ENCODE results near the gene LRRC47.
"Not testable (repeated sequence)": the region's sequence is repeated elsewhere in the genome, so short reads cannot be mapped to it uniquely, and the experiment has no call there.

Gene LRRC47

GRCh38 chr1:3814771-3815561 is 18.7 kb upstream of the LRRC47 start:
- no peak for DNase-seq

- no peak for DNase-seq
Observed at GRCh38 chr1:3814065-3814464, 17.8 kb upstream of the LRRC47 start.

- no peak for DNase-seq
Observed at GRCh38 chr1:3811595-3811911, 15.3 kb upstream of the LRRC47 start.

DNA sequence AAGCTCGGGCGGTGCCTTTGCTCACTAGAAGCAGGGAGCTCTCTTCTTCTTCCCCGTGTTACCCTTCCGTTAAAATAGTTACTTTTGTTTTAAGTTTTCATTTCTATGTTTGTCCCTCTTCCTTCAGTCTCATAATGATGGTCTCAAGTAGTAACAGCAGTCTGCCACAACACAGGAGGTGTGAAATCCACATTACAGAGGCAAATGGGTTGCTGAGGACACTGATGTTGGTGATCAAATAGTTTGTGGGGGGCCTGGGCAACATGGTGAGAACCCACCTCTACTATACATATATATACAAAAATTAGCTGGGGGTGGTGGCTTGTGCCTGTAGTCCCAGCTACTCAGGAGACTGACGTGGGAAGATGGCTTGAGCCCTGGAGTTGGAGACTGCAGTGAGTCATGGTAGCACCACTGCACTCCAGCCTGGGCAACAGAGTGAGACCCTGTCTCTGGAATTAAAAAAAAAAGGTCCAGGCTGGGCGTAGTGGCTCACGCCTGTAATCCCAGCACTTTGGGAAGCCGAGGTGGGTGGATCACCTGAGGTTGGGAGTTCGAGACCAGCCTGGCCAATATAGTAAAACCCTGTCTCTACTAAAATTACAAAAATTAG is 14.0 kb upstream of the LRRC47 start:
- not testable (repeated sequence) for DNase-seq

GRCh38 chr1:3809680-3810079 is 13.4 kb upstream of the LRRC47 start:
- no peak for DNase-seq

GRCh38 chr1:3807769-3808168 is 11.5 kb upstream of the LRRC47 start:
- DNase-seq: no peak

DNA sequence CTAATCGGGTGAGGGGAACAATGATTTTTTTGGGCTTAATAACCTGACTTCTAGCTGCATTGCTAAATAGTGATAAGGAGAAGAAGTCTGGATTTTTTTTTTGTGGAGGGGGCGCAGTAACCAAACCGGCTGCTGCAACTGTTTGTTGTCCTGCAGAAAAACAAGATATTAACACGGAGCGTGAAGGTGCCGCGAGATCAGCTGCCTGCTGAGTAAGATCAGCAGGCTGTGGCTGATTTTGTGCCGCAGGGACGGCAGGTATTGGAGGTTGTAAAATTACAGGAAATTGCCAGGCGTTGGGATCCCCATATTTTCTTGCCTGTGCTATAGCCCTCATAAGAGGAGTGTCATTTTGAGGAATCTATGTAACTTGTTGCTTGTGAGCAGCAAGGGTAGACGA is 8.7 kb upstream of the LRRC47 start:
- no peak for DNase-seq

DNA sequence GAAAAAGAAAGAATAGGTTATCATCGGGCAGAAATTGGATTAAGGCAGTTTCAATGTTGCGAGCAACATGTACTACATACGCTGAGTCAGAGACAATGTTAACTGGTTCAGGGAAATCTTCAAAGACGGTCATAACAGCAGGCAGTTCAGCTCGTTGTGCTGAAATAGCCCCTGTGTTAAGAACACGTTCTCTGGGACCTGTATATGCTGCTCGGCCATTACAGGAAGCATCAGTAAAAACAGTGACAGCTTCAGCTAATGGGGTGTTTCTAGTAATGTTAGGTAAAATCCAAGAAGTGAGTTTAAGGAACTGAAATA is 8.3 kb upstream of the LRRC47 start:
- not testable (repeated sequence) for DNase-seq

DNA sequence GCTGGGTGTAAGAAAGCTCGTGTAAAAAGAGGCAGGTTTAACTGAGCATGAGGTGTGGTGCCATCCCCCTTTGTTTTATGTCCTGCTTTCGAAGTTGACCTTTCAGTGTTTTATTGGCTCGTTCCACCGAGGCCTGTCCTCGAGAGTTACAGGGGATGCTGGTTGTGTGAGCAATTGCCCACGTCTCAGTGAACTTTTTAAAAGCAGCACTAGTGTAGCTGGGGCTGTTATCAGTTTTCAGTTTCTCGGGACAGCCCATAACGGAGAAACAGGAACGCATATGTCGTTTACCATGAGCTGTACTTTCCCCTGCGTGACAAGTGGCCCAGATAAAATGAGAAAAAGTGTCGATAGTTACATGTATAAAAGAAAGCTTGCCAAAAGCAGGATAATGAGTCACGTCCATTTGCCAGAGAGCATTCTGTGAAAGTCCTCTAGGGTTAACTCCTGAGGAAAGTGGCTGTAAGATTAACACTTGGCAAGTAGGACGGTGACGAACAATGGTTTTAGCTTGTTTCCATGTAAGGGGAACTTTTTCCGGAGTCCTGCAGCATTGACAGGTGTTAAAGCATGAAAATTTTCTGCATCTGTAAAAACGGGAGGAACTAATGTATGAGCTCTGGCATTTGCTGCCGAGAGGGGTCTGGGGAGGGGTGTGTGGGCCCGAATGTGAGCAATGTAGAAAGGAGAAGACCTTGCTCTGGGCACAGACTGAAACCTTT is 7.8 kb upstream of the LRRC47 start:
- DNase-seq: no peak

- not testable (repeated sequence) for DNase-seq
Observed at GRCh38 chr1:3800795-3801194, 4.5 kb upstream of the LRRC47 start.

GRCh38 chr1:3799976-3800685 is 3.8 kb upstream of the LRRC47 start:
- DNase-seq: no peak

DNA sequence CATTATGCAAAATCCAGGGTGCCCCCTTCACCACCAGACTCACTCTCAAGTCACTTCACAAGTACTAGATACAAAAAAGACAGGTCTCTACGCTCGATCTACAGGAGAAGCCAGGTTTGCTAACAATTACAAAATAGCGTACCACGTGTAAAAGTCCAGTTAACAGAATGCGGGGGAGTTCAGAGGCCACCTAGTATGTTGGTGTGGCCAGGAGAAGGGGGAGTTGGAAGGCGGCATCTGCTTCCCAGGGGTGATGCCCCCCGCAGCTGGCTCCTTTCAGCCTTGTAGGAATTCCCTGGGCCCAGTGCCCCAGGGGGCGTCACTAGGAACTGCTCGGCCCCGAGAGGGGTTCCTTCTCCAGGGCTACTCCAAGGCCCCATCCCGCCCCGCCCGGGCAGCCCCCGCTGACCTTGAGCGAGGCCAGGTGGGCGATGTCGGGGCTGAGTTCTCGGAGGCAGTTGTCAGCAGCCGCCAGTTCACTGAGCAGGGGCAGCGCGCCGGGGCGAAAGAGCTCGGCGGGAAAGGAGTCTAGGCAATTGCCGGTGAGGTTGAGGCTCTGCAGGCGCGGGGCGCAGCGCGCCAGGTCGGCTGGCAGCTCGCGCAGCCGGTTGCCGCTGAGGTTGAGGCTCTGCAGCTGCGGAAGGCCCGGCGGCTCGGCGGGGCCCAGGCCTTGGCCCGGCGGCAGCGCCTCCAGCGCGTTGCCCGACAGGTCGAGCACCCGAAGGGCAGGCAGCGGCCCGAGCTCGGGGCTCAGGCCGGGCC is 664 bp downstream of the LRRC47 start:
- no peak for DNase-seq

- no peak for DNase-seq
Observed at GRCh38 chr1:3790952-3791351, 5.3 kb downstream of the LRRC47 start.

GRCh38 chr1:3790500-3790923 is 5.8 kb downstream of the LRRC47 start:
- DNase-seq: no peak

DNA sequence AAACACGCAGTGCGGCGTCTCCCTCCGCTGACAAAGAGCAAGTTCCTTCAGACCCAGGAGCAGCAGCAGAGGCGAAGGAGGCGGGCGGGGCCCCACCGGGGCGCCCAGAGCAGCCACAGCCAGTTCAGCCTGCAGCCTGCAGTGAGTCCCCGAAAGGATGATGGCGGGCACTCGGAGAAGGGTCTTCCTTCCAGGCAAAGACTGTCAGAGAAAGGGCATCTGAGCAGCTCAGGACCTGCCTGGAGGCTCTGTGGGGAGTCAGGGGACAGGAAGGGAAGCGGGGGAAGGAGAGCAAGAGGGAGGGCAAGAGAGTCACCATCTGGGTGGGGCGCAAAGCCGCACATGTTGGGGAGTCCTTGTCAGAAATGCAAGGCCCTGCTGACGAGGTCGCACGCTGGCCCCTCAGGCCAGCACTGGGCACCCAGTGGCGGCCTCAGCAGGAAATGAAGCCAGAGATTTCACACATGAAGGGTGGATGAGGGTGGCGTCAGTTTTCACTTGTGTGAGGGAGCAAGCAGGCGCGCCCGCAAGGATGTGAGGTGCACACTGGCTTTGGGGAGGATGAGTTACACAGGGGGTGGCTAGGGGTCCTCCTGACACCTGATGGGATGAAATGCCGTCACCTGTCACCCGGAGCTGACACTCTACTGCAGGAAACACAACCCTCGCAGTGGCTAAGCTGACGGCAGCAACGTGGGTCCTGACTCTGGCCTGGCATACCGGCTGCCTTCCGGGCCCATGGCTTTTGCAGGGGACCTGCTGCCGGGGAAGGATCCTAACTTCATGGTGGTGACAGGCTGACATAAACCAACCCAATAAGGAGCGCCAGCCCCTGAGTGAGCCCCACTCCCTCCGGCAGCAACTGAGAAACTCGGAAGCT is 6.6 kb downstream of the LRRC47 start:
- no peak for DNase-seq

GRCh38 chr1:3788756-3789420 is 7.4 kb downstream of the LRRC47 start:
- DNase-seq: no peak

GRCh38 chr1:3787745-3788605 is 8.3 kb downstream of the LRRC47 start:
- DNase-seq: no peak

GRCh38 chr1:3787349-3787715 is 9.0 kb downstream of the LRRC47 start:
- no peak for DNase-seq

DNA sequence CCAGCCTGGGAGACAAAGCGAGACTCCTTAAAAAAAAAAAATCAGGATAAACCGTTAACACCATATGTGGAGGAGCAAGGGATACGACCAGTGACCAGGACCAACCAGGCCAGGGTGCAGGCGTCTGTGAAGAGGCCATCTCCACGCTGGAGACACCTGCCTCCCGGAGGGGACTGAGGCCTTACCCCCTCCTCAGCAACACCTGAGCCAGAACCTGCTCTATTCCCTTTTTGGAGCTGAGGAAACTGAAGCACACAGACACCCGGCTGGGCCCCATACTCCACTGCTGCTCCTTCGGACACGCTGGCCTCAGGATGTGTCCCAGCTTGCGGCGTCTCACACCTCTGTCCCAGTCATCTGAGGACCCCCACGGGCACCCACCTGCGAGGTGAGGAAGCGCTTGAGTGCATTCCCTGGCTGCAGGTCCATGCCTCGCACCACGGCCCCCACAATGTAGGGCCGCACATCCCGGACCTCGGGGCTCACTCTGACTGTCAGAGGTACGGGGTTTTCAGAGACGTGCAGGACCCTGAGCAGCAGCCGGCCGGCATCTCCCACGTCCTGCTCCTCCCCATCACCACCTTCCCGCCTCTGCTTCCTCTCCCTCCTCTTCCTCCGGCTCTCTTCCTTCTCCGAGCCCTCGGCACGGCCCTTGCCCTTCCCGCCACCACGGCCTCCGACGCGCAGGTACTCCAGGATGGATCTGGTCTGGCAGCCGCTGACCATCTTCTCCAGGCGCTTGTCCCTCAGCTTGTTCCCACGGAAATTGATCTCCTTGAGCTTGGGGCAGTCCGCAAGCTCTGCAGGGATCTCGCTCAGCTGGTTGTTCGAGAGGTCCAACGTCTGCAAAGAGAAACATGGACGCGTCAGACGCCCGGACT is 9.6 kb downstream of the LRRC47 start:
- no peak for DNase-seq
